Fibroblast of lung (primary cell): ENCODE data around the gene RACK1. TPM values are rescaled to one million over a fixed set of nuclear protein-coding genes. Genes with fewer than 3 reads are reported as not detected.
A peak's percentile ranks its signal among the peaks of the same experiment; 100 is the strongest.

ENCODE experiments used
- DNase-seq, 2 donors: peaks; one replicate each; pipeline versions ENCODE4 v3.0.0 to v3.0.0-alpha.2; 2010; ENCODE audit warnings: low read depth in 2 of 2
- H2AFZ ChIP-seq: 2 replicates; pipeline ENCODE4 v1.5.1; 2012; ENCODE audit warnings: low read length, control low read depth, inconsistent platforms
- H3K27ac ChIP-seq: 2 replicates; pipeline ENCODE4 v1.5.1; 2011; ENCODE audit warnings: low read length, control low read depth; ENCODE audit not compliant: insufficient read depth
- H3K27me3 ChIP-seq: 2 replicates; pipeline ENCODE4 v1.5.1; 2011; ENCODE audit warnings: mild to moderate bottlenecking, low read length; ENCODE audit not compliant: control insufficient read depth, insufficient read depth
- H3K36me3 ChIP-seq: 2 replicates; pipeline ENCODE4 v1.5.1; 2011; ENCODE audit warnings: low read length; ENCODE audit not compliant: control insufficient read depth, insufficient read depth
- H3K4me1 ChIP-seq: 2 replicates; pipeline ENCODE4 v1.5.1; 2011; ENCODE audit warnings: low read length; ENCODE audit not compliant: control insufficient read depth, insufficient read depth; ENCODE audit errors: extremely low read depth
- H3K4me2 ChIP-seq: 2 replicates; pipeline ENCODE4 v1.5.1; 2011; ENCODE audit warnings: low read length, control low read depth; ENCODE audit not compliant: insufficient read depth; ENCODE audit errors: extremely low read depth
- H3K4me3 ChIP-seq, 4 experiments: fragments of 200-600 bp in 1 of 4; sonication (generic) in 1 of 4; replicated peaks in 1 of 4; 2 replicates each; pipeline ENCODE4 v1.5.1; 2011 to 2016; ENCODE audit warnings: low read length in 4 of 4, low read depth in 3 of 4, mild to moderate bottlenecking in 3 of 4, control low read depth in 2 of 4, inconsistent platforms in 1 of 4, mixed read lengths in 1 of 4; ENCODE audit not compliant: insufficient read depth in 1 of 4; ENCODE audit errors: control extremely low read depth in 1 of 4
- H3K79me2 ChIP-seq: 2 replicates; pipeline ENCODE4 v1.5.1; 2012; ENCODE audit warnings: mild to moderate bottlenecking, low read length, inconsistent platforms; ENCODE audit not compliant: control insufficient read depth, insufficient read depth
- H3K9ac ChIP-seq: 2 replicates; pipeline ENCODE4 v1.5.1; 2011; ENCODE audit warnings: mild to moderate bottlenecking, low read length, control low read depth; ENCODE audit not compliant: insufficient read depth
- H3K9me3 ChIP-seq: 2 replicates; pipeline ENCODE4 v1.5.1; 2012; ENCODE audit warnings: low read depth, low read length; ENCODE audit not compliant: control insufficient read depth, insufficient read depth
- H4K20me1 ChIP-seq: 2 replicates; pipeline ENCODE4 v1.5.1; 2011; ENCODE audit warnings: low read length; ENCODE audit not compliant: control insufficient read depth, insufficient read depth; ENCODE audit errors: extremely low read depth
- EZH2 ChIP-seq: IDR thresholded peaks from 2 replicates; pipeline ENCODE4 v1.5.1; 2012; ENCODE audit warnings: low read length, control low read depth, mild to moderate bottlenecking; ENCODE audit errors: missing control alignments
- polyA plus RNA-seq, 2 donors: library from polyadenylated mRNA; depleted of rRNA in 1 of 2; stranded (reverse) in 1 of 2; unstranded in 1 of 2; fragments of >200 nt; gene quantifications; 2 replicates each; pipeline ENCODE4 v1.2.1, GENCODE V29; 2011 to 2012; ENCODE audit warnings: missing spikeins in 1 of 2
- total RNA-seq: library from RNA; depleted of rRNA; stranded (reverse); fragments of >200 nt; gene quantifications from 2 replicates; pipeline ENCODE4 v1.2.1, GENCODE V29; 2014
- TF ChIP-seq, protein P1 (sequence below), 2 donors: IDR thresholded peaks in 1 of 2; conservative IDR thresholded peaks in 1 of 2; 1 replicate in 1 of 2; 2 replicates in 1 of 2; pipeline ENCODE4 v1.5.1; 2011 to 2012; ENCODE audit warnings: low read length in 2 of 2, control low read depth in 1 of 2, inconsistent platforms in 1 of 2, low read depth in 1 of 2, mild to moderate bottlenecking in 1 of 2

The RACK1 gene
- total and polyA plus RNA-seq, 2 donors (not counting 1 experiment from before 2014, with no cell fraction given) = 3,014 to 4,649 TPM

DNA sequence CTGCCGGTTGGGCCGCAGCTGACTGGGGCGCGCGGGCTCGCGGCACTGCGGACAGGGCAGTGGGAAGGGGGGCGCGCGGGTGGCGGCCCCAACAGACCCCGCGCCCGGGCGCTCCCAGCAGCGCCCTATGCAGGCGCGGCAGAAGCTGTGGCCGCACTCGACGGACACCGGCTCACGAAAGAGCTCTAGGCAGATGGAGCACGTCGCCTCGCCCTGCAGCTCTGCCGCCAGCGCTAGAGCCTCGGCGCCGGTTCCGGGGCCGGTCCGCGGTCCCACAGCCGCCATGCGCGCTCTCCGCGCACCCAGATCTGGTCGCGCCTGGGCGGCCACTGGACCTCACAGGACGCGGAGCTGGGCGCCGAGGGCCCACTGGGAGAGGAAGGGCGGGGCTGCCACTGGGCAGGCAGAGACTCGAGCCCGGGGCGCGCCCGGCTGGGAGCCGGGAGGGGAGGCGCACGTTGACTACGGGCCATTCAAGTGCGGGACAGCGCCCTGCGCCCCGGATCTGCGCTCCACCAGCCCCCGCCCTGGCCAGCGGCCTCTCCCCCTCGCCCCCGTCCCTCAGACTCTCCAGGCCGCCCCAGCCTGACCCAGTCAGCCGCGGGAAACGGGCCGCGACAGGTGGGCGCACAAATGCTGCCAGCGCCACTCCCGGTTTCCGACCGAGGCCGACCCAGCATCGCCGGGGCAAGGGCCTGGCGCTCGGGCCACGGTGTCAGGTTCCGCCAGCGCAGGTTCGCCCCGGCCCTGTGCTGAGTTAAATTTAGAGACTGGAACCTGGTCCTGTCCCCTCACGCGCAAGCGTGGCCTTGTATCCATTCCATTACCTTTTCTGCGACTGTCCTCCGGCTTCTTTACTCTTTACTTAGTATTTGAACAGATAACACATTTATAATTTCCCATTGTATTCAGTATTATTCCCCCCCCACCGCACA, 38.6 kb downstream of the RACK1 start, which contains the start of gene TRIM7:
TRIM7 (minus strand) TSS at position 371 of the 935 bp plus-strand sequence; CDS start at position 285, 86 bp downstream.
- DNase-seq = peak; percentile 30 to 34
- peak within 1 kb of the TSS; percentile 81 for H3K4me2 ChIP-seq
- H3K4me1 ChIP-seq = peaks cover 8% of the 10 kb centered on the region
- H3K4me3 ChIP-seq = peak within 1 kb of the TSS; percentile 42 to 62 (median 60)
- peak within 1 kb of the TSS; percentile 44 for H2AFZ ChIP-seq
- H3K27ac ChIP-seq = no peak within 1 kb of the TSS
- TF ChIP-seq, protein P1, sequence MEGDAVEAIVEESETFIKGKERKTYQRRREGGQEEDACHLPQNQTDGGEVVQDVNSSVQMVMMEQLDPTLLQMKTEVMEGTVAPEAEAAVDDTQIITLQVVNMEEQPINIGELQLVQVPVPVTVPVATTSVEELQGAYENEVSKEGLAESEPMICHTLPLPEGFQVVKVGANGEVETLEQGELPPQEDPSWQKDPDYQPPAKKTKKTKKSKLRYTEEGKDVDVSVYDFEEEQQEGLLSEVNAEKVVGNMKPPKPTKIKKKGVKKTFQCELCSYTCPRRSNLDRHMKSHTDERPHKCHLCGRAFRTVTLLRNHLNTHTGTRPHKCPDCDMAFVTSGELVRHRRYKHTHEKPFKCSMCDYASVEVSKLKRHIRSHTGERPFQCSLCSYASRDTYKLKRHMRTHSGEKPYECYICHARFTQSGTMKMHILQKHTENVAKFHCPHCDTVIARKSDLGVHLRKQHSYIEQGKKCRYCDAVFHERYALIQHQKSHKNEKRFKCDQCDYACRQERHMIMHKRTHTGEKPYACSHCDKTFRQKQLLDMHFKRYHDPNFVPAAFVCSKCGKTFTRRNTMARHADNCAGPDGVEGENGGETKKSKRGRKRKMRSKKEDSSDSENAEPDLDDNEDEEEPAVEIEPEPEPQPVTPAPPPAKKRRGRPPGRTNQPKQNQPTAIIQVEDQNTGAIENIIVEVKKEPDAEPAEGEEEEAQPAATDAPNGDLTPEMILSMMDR (conservative IDR thresholded peaks at IDR 0.05 in 1 of 2, IDR thresholded peaks at IDR 0.05 in 1 of 2; ENCODE audit: low read depth in 1 of 2, low read length in 2 of 2) = no peak
- TF ChIP-seq EZH2 = no peak
- peak within 1 kb of the TSS; percentile 58 for H3K9ac ChIP-seq
- no peaks in the 10 kb centered on the region for H3K27me3 ChIP-seq
- H3K79me2 ChIP-seq = no peaks in the 10 kb centered on the region
- H3K9me3 ChIP-seq = no peaks in the 10 kb centered on the region
- no peaks in the 10 kb centered on the region for H4K20me1 ChIP-seq
- H3K36me3 ChIP-seq = no peaks in the 10 kb centered on the region

DNA sequence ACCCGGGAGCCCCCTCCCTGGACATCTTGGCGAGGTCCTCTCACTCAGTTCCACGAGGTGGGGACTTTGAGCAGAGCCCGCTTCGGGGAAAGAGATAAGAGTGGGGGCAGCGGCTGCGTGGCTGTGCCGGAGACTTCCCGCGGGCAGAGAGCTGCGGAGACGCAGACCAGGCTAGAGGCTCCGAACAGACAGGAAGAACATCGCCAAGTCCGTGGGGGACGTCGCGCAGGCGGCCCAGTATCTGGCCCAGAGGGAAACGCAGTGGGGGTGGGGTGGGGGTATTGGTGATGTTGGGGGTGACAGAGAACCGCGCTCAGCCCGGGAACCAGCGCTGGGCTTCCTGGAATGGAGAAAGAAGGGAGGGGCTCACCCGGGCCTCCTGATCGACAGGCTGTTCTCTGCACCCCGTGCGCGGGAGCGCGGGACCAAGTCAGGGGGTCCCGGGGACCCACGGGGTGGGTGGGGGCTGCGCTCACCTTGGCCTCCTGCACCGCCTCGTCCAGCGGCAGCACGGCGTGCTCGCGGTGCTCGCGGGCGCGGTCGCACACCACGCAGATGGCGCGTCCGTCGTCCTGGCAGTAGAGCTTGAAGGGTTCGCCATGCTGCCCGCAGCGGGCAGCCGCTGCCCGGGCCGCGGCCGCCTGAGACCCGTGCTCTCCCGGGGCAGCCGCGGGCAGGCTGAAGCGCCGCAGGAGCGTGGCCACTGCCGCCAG, 39.4 kb downstream of the RACK1 start:
- peak overlapping the region; percentile 31 for H2AFZ ChIP-seq
- H3K9me3 ChIP-seq = no peaks in the 10 kb centered on the region
- DNase-seq = peak in 1 of 2 donors; percentile 22
- no peak overlapping the region for H3K27ac ChIP-seq
- peaks cover 8% of the 10 kb centered on the region for H3K4me1 ChIP-seq
- peak overlapping the region; percentile 58 for H3K9ac ChIP-seq
- H4K20me1 ChIP-seq = no peaks in the 10 kb centered on the region
- H3K27me3 ChIP-seq = no peaks in the 10 kb centered on the region
- peak overlapping the region; percentile 42 to 62 (median 60) for H3K4me3 ChIP-seq
- no peaks in the 10 kb centered on the region for H3K36me3 ChIP-seq
- TF ChIP-seq, protein P1 (conservative IDR thresholded peaks at IDR 0.05 in 1 of 2, IDR thresholded peaks at IDR 0.05 in 1 of 2; ENCODE audit: low read depth in 1 of 2, low read length in 2 of 2) = peak in 1 of 2 donors; percentile 3
- no peak for TF ChIP-seq EZH2
- peak overlapping the region; percentile 81 for H3K4me2 ChIP-seq
- no peaks in the 10 kb centered on the region for H3K79me2 ChIP-seq

DNA sequence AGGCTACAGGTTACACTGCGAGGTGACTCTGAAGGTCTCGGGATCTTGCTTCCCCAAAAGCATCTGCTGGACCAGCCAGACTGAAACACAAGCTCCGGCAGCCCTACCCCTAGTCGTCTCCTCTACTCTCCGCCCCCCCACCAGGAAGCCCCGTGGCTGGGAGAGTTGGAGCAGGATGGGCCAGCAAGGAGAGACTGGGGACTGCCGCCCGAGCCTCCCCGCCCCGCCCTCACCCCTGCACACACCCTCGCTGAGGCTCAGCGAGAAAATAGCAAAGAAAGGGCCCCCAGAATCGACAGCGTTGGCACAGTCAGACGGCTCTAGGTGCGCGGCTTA, 40.0 kb downstream of the RACK1 start:
- Histone ChIP-seq H3K79me2 (no peaks in the 10 kb centered on the region), H4K20me1 (no peaks in the 10 kb centered on the region), H3K9me3 (no peaks in the 10 kb centered on the region), H2AFZ (no peak overlapping the region), H3K36me3 (no peaks in the 10 kb centered on the region), H3K9ac (no peak overlapping the region), H3K27ac (no peak overlapping the region), H3K4me2 (peak overlapping the region; percentile 55), H3K4me1 (peaks cover 8% of the 10 kb centered on the region), H3K27me3 (no peaks in the 10 kb centered on the region), H3K4me3 (peak overlapping the region; percentile 42 to 62 (median 60))
- TF ChIP-seq EZH2 = no peak
- DNase-seq = no peak
